Transverse colon (tissue), 4 donors: ENCODE data around the gene LGALS3BP. TPM values are rescaled to one million over a fixed set of nuclear protein-coding genes. Genes with fewer than 3 reads are reported as not detected.
A peak's percentile ranks its signal among the peaks of the same experiment; 100 is the strongest.

ENCODE experiments used
- DNase-seq: peaks from one replicate; pipeline ENCODE4 v3.0.0-alpha.2; 2019
- H3K27ac ChIP-seq, 4 donors: fragments of 200-600 bp; sonication (generic); 2 replicates each; pipeline ENCODE4 v1.5.1; 2016 to 2018; ENCODE audit warnings: inconsistent platforms in 4 of 4
- H3K27me3 ChIP-seq: fragments of 200-600 bp; sonication (generic); 2 replicates; pipeline ENCODE4 v1.5.1; 2017; ENCODE audit warnings: inconsistent platforms
- H3K36me3 ChIP-seq, 4 donors: fragments of 200-600 bp; sonication (generic); 2 replicates each; pipeline ENCODE4 v1.5.1; 2017 to 2019; ENCODE audit warnings: inconsistent platforms in 4 of 4
- H3K4me1 ChIP-seq, 4 donors: fragments of 200-600 bp; sonication (generic); 2 replicates each; pipeline ENCODE4 v1.5.1; 2017 to 2020; ENCODE audit warnings: inconsistent platforms in 4 of 4
- H3K4me3 ChIP-seq, 4 donors: fragments of 200-600 bp; sonication (generic); 1 replicate in 1 of 4; 2 replicates in 3 of 4; pipeline versions ENCODE4 v1.5.1 to v1.6.1; 2017 to 2019; ENCODE audit warnings: inconsistent platforms in 4 of 4
- H3K9me3 ChIP-seq, 2 donors: fragments of 200-600 bp; sonication (generic); 2 replicates each; pipeline ENCODE4 v1.5.1; 2017 to 2019; ENCODE audit warnings: inconsistent platforms in 2 of 2
- CTCF ChIP-seq, 5 experiments: fragments of 200-600 bp in 3 of 5; fragments of 450-650 bp in 2 of 5; sonication (generic) in 3 of 5; IDR thresholded peaks; 1 replicate in 2 of 5; 2 replicates in 3 of 5; pipeline ENCODE4 v1.5.1; 2016 to 2017; ENCODE audit warnings: antibody characterized with exemption in 5 of 5, inconsistent platforms in 3 of 5, mild to moderate bottlenecking in 2 of 5, moderate library complexity in 1 of 5
- EP300 ChIP-seq: sonication (generic); formaldehyde crosslinking; IDR thresholded peaks from one replicate; pipeline ENCODE4 v1.6.1; 2017; ENCODE audit warnings: antibody characterized with exemption, low read depth
- POLR2A ChIP-seq: fragments of 450-650 bp; IDR thresholded peaks from one replicate; pipeline ENCODE4 v1.6.1; 2016; ENCODE audit warnings: antibody characterized with exemption, mild to moderate bottlenecking, moderate library complexity
- POLR2AphosphoS5 ChIP-seq, 3 donors: sonication (generic); formaldehyde crosslinking; IDR thresholded peaks; one replicate each; pipeline ENCODE4 v1.6.1; 2016; ENCODE audit warnings: antibody characterized with exemption in 3 of 3
- WGBS, 2 donors: methylation state at CpG; one replicate each; pipeline ENCODE4 v1.1.5; 2018; ENCODE audit warnings: low coverage in 1 of 2; 5-methylcytosine and 5-hydroxymethylcytosine counted together
- in situ Hi-C, 4 donors: fragments of 200-750 bp; cut with MboI; loops; one replicate each; pipeline versions ENCODE4 v1.15.0 to v1.15.1; 2017; ENCODE audit warnings: low sequenced_read_pairs in 3 of 4, low pct_ligation_motif_present in 1 of 4, low pct_unique_long_range_greater_than_20kb in 1 of 4
- intact Hi-C: fragments of 100-400 bp; cut with DNase I; formaldehyde crosslinking; loops from one replicate; pipeline ENCODE4 v1.15.1; 2023; ENCODE audit warnings: low total_unique reads
- total RNA-seq, 4 donors: library from RNA; depleted of rRNA; stranded (reverse); fragments of >200 nt; gene quantifications; one replicate each; pipeline ENCODE4 v1.1.0, GENCODE V29; 2016

The LGALS3BP gene
- 1,000 to 10,000 TPM in 2 of 4 donors, 100 to 1,000 TPM in 2; 796 to 1,440 (median 1,077) TPM for total RNA-seq

GRCh38 chr17:78979780-78980623, at the start of gene LGALS3BP:
LGALS3BP (minus strand) TSS chr17:78979923; CDS start chr17:78977191, 2,732 bp downstream.
- Histone ChIP-seq H3K27ac (peak within 1 kb of the TSS; percentile 78 to 86 (median 82)), H3K36me3 (no peaks in the 10 kb centered on the region), H3K9me3 (no peaks in the 10 kb centered on the region), H3K27me3 (no peaks in the 10 kb centered on the region), H3K4me3 (peak within 1 kb of the TSS; percentile 6 to 50 (median 34)), H3K4me1 (peaks cover 41 to 56% (median 48%) of the 10 kb centered on the region in 4 donors)
- in situ Hi-C loops (loop anchor here in 1 of 4 donors (10.0 kb wide), 1 partner anchor 115 kb away; no protein-coding TSS in a partner anchor), intact Hi-C loops (no loop called here)
- TF ChIP-seq CTCF (IDR thresholded peaks at IDR 0.05) (peak in 1 of 5 experiments; percentile 14), POLR2AphosphoS5 (IDR thresholded peaks at IDR 0.05) (peak; percentile 88 to 93 (median 92)), EP300 (no peak), POLR2A (peak; percentile 89)
- peak; percentile 87 for DNase-seq
- WGBS, 2 donors: 34% methylated on average over 16 of the region's 16 CpGs; no CpG with 5 or more reads in 1 of the 2 donors

- Histone ChIP-seq H3K4me3 (no peak overlapping the region), H3K9me3 (no peaks in the 10 kb centered on the region), H3K4me1 (peaks cover 32 to 53% (median 48%) of the 10 kb centered on the region in 4 donors), H3K27ac (peak overlapping the region; percentile 50 to 68 (median 66)), H3K27me3 (no peaks in the 10 kb centered on the region), H3K36me3 (no peaks in the 10 kb centered on the region)
- intact Hi-C loops: no loop called here
- DNase-seq: no peak
- TF ChIP-seq POLR2AphosphoS5 (IDR thresholded peaks at IDR 0.05): no peak
- TF ChIP-seq POLR2A: no peak
- TF ChIP-seq EP300: no peak
- peak in 1 of 5 experiments; percentile 14 for TF ChIP-seq CTCF (IDR thresholded peaks at IDR 0.05)
- 40 to 81% methylated on average over 1 to 17 of the region's 17 CpGs for WGBS, 2 donors
- in situ Hi-C loops: no loop called here
Observed at GRCh38 chr17:79028496-79029326, 49.0 kb upstream of the LGALS3BP start.

- Histone ChIP-seq H3K36me3 (no peaks in the 10 kb centered on the region), H3K4me1 (peaks cover 31 to 50% (median 47%) of the 10 kb centered on the region in 4 donors), H3K27ac (peak overlapping the region; percentile 50 to 68 (median 66)), H3K9me3 (no peaks in the 10 kb centered on the region), H3K4me3 (no peak overlapping the region), H3K27me3 (no peaks in the 10 kb centered on the region)
- 36% methylated on average over 16 of the region's 16 CpGs; no CpG with 5 or more reads in 1 of the 2 donors for WGBS, 2 donors
- TF ChIP-seq EP300 (no peak), POLR2AphosphoS5 (IDR thresholded peaks at IDR 0.05) (no peak), CTCF (IDR thresholded peaks at IDR 0.05) (no peak), POLR2A (no peak)
- intact Hi-C loops (no loop called here), in situ Hi-C loops (no loop called here)
- no peak for DNase-seq
Observed at GRCh38 chr17:79027925-79028491, 48.3 kb upstream of the LGALS3BP start.
